IPS-15b (cell line): Measurements from ENCODE around the gene RNGTT.
"Not testable (repeated sequence)": the region's sequence is repeated elsewhere in the genome, so short reads cannot be mapped to it uniquely, and the experiment has no call there.

ENCODE experiments used
- H3K27me3 ChIP-seq: one replicate; pipeline ENCODE4 v1.6.1; 2013; ENCODE audit warnings: low read length; ENCODE audit not compliant: control insufficient read depth, insufficient read depth
- H3K36me3 ChIP-seq: one replicate; pipeline ENCODE4 v1.6.1; 2013; ENCODE audit warnings: low read length; ENCODE audit not compliant: control insufficient read depth, insufficient read depth
- H3K4me1 ChIP-seq: one replicate; pipeline ENCODE4 v1.6.1; 2013; ENCODE audit warnings: mild to moderate bottlenecking, low read length; ENCODE audit not compliant: control insufficient read depth, insufficient read depth
- H3K4me3 ChIP-seq: one replicate; pipeline ENCODE4 v1.5.1; 2013; ENCODE audit warnings: low read depth, low read length
- H3K9ac ChIP-seq: one replicate; pipeline ENCODE4 v1.6.1; 2013; ENCODE audit warnings: low read depth, mild to moderate bottlenecking, low read length
- H3K9me3 ChIP-seq: one replicate; pipeline ENCODE4 v1.6.1; 2013; ENCODE audit warnings: mild to moderate bottlenecking, low read length; ENCODE audit not compliant: control insufficient read depth, insufficient read depth

The RNGTT gene

DNA sequence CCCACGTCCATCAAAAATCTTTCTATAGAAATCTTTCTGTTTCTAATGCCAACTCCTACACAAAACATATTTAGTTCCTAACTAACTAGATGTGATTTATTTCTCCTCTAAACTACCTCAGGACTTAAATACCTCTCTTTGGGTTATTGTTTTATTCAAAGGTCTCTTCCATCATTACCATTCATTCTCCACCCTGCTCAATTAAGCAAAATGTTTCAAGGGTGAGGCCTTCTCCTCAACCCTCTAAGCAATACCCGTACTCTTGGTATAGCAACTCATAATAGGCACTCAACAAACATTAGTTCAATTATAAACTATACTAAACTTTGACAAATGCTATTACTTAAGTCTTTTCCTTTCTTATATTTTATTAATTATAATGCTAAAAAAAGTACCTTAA lies 111.4 kb downstream of the RNGTT start:
- Histone ChIP-seq H3K27me3 (no peaks in the 10 kb centered on the region), H3K9ac (no peak overlapping the region), H3K4me1 (no peaks in the 10 kb centered on the region), H3K9me3 (no peaks in the 10 kb centered on the region), H3K4me3 (no peak overlapping the region), H3K36me3 (no peaks in the 10 kb centered on the region)

DNA sequence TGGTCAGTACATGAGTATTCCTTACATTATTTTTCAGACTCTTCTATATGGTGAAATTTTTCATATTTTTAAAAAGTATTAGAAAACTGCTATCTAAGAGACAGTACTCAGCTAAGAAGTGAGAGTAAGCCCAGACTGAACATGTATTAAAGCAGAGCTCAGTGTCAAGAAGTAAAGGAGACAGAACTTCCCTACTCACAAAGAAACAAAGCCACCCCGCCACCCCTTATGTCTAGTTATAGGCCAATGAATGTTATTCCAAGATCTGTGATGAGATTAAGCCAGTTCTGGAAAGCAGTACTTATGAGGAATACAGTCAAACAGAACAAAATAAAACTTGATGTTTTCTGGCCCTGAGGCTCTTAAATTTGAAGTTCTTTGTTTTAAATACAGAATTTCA lies 114.5 kb downstream of the RNGTT start:
- H3K4me1 ChIP-seq, result no peaks in the 10 kb centered on the region
- no peaks in the 10 kb centered on the region for H3K9me3 ChIP-seq
- H3K36me3 ChIP-seq, result no peaks in the 10 kb centered on the region
- no peak overlapping the region for H3K4me3 ChIP-seq
- no peaks in the 10 kb centered on the region for H3K27me3 ChIP-seq
- H3K9ac ChIP-seq, result no peak overlapping the region

DNA sequence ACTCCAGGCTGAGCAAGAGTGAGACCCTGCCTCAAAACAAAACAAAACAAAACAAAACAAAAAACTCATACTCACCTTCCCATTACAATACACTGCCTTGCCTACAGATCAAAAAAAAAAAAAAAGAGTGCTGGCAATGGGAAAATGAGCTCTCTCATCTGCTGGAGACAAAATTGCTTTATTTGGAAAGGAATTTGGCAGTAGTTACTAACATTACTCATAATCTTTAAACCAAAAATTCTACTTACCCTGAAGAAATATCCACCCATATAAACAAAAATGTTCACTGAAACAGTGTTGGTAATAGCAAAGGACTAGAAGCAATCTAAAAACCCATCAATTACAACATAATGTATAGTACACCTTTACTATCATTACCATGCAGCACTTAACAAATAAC lies 120.4 kb downstream of the RNGTT start:
- H3K9me3 ChIP-seq, result no peaks in the 10 kb centered on the region
- H3K27me3 ChIP-seq, result no peaks in the 10 kb centered on the region
- no peak overlapping the region for H3K9ac ChIP-seq
- no peaks in the 10 kb centered on the region for H3K4me1 ChIP-seq
- H3K36me3 ChIP-seq, result no peaks in the 10 kb centered on the region
- no peak overlapping the region for H3K4me3 ChIP-seq

DNA sequence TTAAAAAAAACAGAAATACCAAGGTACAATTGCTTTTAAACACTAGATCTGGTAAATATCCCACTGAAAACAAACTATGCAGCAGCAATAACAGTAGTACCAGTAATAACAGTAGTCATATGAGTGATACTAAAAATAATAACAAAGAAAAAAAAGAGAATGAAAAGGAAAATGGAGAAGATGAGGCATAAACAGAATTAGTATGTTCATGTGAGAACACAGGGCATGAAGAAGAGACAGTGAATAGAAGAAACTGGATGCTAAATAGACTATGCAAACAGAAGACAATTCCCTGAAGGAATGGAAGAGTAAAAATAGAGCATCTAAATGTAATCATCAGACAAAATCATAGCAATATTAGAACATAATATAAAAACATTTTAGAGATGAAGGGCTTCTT lies 121.1 kb downstream of the RNGTT start:
- Histone ChIP-seq H3K9me3 (no peaks in the 10 kb centered on the region), H3K4me1 (no peaks in the 10 kb centered on the region), H3K9ac (no peak overlapping the region), H3K27me3 (no peaks in the 10 kb centered on the region), H3K4me3 (no peak overlapping the region), H3K36me3 (no peaks in the 10 kb centered on the region)

- Histone ChIP-seq H3K4me3 (no peak overlapping the region), H3K27me3 (no peaks in the 10 kb centered on the region), H3K4me1 (no peaks in the 10 kb centered on the region), H3K9me3 (no peaks in the 10 kb centered on the region), H3K9ac (no peak overlapping the region), H3K36me3 (no peaks in the 10 kb centered on the region)
These were observed 122.5 kb downstream of the RNGTT start for GRCh38 chr6:88840796-88841539.

DNA sequence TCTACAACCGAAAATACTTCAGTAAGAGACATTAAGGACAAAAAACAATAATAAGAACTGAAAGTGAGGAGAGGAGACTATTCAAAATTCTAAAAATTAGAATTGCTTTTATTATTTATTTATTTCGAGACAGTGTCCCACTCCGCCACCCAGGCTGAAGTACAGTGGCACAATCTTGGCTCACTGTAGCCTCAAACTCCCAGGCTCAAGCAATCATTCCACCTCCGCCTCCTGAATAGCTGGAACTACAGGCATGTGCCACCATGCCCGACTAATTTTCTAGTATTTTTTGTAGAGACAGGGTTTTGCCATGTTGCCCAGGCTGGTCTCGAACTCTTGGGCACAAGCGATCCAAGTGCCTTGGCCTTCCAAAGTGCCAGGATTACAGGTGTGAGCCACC lies 123.1 kb downstream of the RNGTT start:
- Histone ChIP-seq H3K9ac (no peak overlapping the region), H3K27me3 (no peaks in the 10 kb centered on the region), H3K9me3 (no peaks in the 10 kb centered on the region), H3K36me3 (no peaks in the 10 kb centered on the region), H3K4me3 (no peak overlapping the region), H3K4me1 (no peaks in the 10 kb centered on the region)

GRCh38 chr6:88839280-88839679 lies 124.1 kb downstream of the RNGTT start:
- H3K9ac ChIP-seq, result no peak overlapping the region
- no peaks in the 10 kb centered on the region for H3K36me3 ChIP-seq
- no peaks in the 10 kb centered on the region for H3K27me3 ChIP-seq
- H3K9me3 ChIP-seq, result no peaks in the 10 kb centered on the region
- no peak overlapping the region for H3K4me3 ChIP-seq
- H3K4me1 ChIP-seq, result no peaks in the 10 kb centered on the region

- no peak overlapping the region for H3K9ac ChIP-seq
- no peaks in the 10 kb centered on the region for H3K36me3 ChIP-seq
- no peaks in the 10 kb centered on the region for H3K27me3 ChIP-seq
- no peaks in the 10 kb centered on the region for H3K9me3 ChIP-seq
- H3K4me3 ChIP-seq, result no peak overlapping the region
- no peaks in the 10 kb centered on the region for H3K4me1 ChIP-seq
These were observed 128.2 kb downstream of the RNGTT start for GRCh38 chr6:88835210-88835609.

GRCh38 chr6:88833071-88833470 lies 130.3 kb downstream of the RNGTT start:
- not testable (repeated sequence) for H3K36me3 ChIP-seq, H3K27me3 ChIP-seq, H3K4me3 ChIP-seq, H3K9ac ChIP-seq, H3K9me3 ChIP-seq, H3K4me1 ChIP-seq

DNA sequence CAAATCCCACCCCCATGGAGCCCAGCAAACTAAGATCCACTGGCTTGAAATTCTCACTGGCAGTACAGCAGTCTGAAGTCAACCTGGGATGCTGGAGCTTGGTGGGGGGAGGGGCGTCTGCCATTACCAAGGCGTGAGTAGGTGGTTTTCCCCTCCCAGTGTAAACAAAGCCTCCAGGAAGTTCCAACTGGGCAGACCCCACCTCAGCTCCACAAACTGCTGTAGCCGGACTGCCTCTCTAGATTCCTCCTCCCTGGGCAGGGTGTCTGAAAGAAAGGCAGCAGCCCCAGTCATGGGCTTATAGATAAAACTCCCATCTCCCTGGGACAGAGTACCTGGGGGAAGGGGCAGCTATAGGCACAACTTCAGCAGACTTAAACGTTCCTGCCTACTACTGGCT lies 135.8 kb downstream of the RNGTT start:
- not testable (repeated sequence) for H3K4me1 ChIP-seq, H3K4me3 ChIP-seq, H3K9ac ChIP-seq, H3K27me3 ChIP-seq, H3K36me3 ChIP-seq, H3K9me3 ChIP-seq

- Histone ChIP-seq H3K9ac (no peak overlapping the region), H3K9me3 (no peaks in the 10 kb centered on the region), H3K4me1 (peaks cover 2% of the 10 kb centered on the region), H3K4me3 (no peak overlapping the region), H3K27me3 (no peaks in the 10 kb centered on the region), H3K36me3 (peaks cover 3% of the 10 kb centered on the region)
These were observed 137.6 kb downstream of the RNGTT start for GRCh38 chr6:88825856-88826255.

DNA sequence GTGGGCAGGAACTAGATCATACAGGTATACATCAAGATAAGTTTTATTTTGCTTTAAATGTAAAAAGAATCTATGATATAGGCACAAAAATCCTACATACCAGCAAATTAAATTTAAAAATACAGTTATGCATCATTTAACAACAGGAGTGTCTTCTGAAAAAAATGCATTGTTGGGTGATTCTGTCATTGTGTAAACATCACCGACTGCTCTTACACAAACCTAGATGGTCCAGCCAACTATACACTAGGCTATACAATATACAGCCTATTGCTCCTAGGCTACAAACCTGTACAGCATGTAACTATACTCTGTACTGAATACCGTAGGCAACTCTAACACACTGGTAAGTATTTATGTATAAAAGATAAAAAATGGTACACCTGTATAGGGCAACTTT lies 139.4 kb downstream of the RNGTT start:
- Histone ChIP-seq H3K36me3 (peaks cover 3% of the 10 kb centered on the region), H3K4me1 (peaks cover 2% of the 10 kb centered on the region), H3K27me3 (no peaks in the 10 kb centered on the region), H3K9me3 (no peaks in the 10 kb centered on the region), H3K9ac (no peak overlapping the region), H3K4me3 (no peak overlapping the region)
